ENCODE data around the gene CALML4.
A peak's percentile ranks its signal among the peaks of the same experiment; 100 is the strongest.

The CALML4 gene

GRCh38 chr15:68204776-68205557 lies at the start of gene CALML4:
CALML4 (minus strand) TSS chr15:68205332; CDS start chr15:68205247, 85 bp downstream.
- peaks cover 8% of the 10 kb centered on the region for H3K36me3 ChIP-seq (ENCODE audit: control insufficient read depth, low read length)
- no peak within 1 kb of the TSS for H3K4me2 ChIP-seq (ENCODE audit: low read length)
- H3K79me2 ChIP-seq (ENCODE audit: control insufficient read depth, low read length), result no peaks in the 10 kb centered on the region
- H3K4me1 ChIP-seq (ENCODE audit: control insufficient read depth, low read length), result peaks cover 12% of the 10 kb centered on the region
- no peak within 1 kb of the TSS for H3K27ac ChIP-seq (ENCODE audit: low read depth, low read length)
- no peaks in the 10 kb centered on the region for H3F3A ChIP-seq (ENCODE audit: control insufficient read depth, insufficient read depth)
- H3K27me3 ChIP-seq (ENCODE audit: control insufficient read depth, low read length), result no peaks in the 10 kb centered on the region
- no peaks in the 10 kb centered on the region for H3K9me2 ChIP-seq (replicated peaks; ENCODE audit: control insufficient read depth, low read length)
- peaks cover 2% of the 10 kb centered on the region; the same call in 1 of the 2 replicates for H4K20me1 ChIP-seq (ENCODE audit: control insufficient read depth, insufficient read depth, low read depth, low read length)
- no peak within 1 kb of the TSS for H3K4me3 ChIP-seq (ENCODE audit: low read length)
- no peaks in the 10 kb centered on the region for H3K9me3 ChIP-seq (ENCODE audit: control insufficient read depth, insufficient read depth, low read length)
- TF ChIP-seq EZH2phosphoT487 (IDR thresholded peaks at IDR 0.05; ENCODE audit: borderline replicate concordance, low read length) (no peak), CTCF (IDR thresholded peaks at IDR 0.05; ENCODE audit: low read depth, low read length, poor library complexity, severe bottlenecking) (no peak)

GRCh38 chr15:68252925-68253534 lies 47.9 kb upstream of the CALML4 start:
- Histone ChIP-seq H3K36me3 (ENCODE audit: control insufficient read depth, low read length) (no peaks in the 10 kb centered on the region), H3K9me2 (replicated peaks; ENCODE audit: control insufficient read depth, low read length) (no peaks in the 10 kb centered on the region), H3K27ac (ENCODE audit: low read depth, low read length) (no peak overlapping the region), H3K9me3 (ENCODE audit: control insufficient read depth, insufficient read depth, low read length) (no peaks in the 10 kb centered on the region), H3K27me3 (ENCODE audit: control insufficient read depth, low read length) (peaks cover 21% of the 10 kb centered on the region), H3K4me3 (ENCODE audit: low read length) (no peak overlapping the region), H3K4me1 (ENCODE audit: control insufficient read depth, low read length) (peaks cover 13% of the 10 kb centered on the region), H4K20me1 (ENCODE audit: control insufficient read depth, insufficient read depth, low read depth, low read length) (no peaks in the 10 kb centered on the region), H3K79me2 (ENCODE audit: control insufficient read depth, low read length) (no peaks in the 10 kb centered on the region), H3F3A (ENCODE audit: control insufficient read depth, insufficient read depth) (no peaks in the 10 kb centered on the region), H3K4me2 (ENCODE audit: low read length) (no peak overlapping the region)
- TF ChIP-seq CTCF (IDR thresholded peaks at IDR 0.05; ENCODE audit: low read depth, low read length, poor library complexity, severe bottlenecking) (peak; percentile 84), EZH2phosphoT487 (IDR thresholded peaks at IDR 0.05; ENCODE audit: borderline replicate concordance, low read length) (no peak)

DNA sequence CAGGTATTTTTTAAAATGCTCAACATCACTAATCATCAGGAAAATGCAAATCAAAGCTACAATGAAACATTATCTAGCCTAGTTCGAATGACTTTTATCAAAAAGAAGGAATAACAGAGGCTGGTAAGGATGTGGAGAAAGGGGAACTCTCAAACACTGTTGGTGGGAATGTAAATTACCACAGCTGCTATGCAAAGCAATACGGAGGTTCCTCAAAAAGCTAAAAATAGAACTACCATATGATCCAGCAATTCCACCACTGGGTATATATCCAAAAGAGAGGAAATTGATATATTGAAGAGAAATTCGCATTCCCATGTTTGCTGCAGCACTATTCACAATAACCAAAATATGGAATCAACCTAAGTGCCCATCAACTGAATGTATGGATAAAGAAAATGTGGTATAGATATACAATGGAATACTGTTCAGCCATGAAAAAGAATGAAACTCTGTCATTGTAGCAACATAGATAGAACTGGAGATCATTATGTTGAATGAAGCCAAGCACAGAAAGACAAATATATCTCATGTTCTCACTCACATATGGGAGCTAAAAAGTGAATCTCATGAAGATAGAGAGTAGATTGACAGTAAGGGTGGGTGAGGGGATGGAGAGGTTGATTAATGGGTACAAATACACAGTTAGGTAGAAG lies 44.1 kb upstream of the CALML4 start:
- Histone ChIP-seq H3K9me2 (replicated peaks; ENCODE audit: control insufficient read depth, low read length) (no peaks in the 10 kb centered on the region), H3K9me3 (ENCODE audit: control insufficient read depth, insufficient read depth, low read length) (no peaks in the 10 kb centered on the region), H3F3A (ENCODE audit: control insufficient read depth, insufficient read depth) (no peaks in the 10 kb centered on the region), H3K27ac (ENCODE audit: low read depth, low read length) (no peak overlapping the region), H3K36me3 (ENCODE audit: control insufficient read depth, low read length) (no peaks in the 10 kb centered on the region), H3K4me3 (ENCODE audit: low read length) (no peak overlapping the region), H3K4me1 (ENCODE audit: control insufficient read depth, low read length) (peaks cover 5% of the 10 kb centered on the region), H4K20me1 (ENCODE audit: control insufficient read depth, insufficient read depth, low read depth, low read length) (no peaks in the 10 kb centered on the region), H3K79me2 (ENCODE audit: control insufficient read depth, low read length) (no peaks in the 10 kb centered on the region), H3K27me3 (ENCODE audit: control insufficient read depth, low read length) (peaks cover 2% of the 10 kb centered on the region; the same call in 1 of the 2 replicates), H3K4me2 (ENCODE audit: low read length) (no peak overlapping the region)
- TF ChIP-seq CTCF (IDR thresholded peaks at IDR 0.05; ENCODE audit: low read depth, low read length, poor library complexity, severe bottlenecking) (no peak), EZH2phosphoT487 (IDR thresholded peaks at IDR 0.05; ENCODE audit: borderline replicate concordance, low read length) (no peak)

Measured in DOHH2 (cell line).